ENCODE data around the gene SYCP3. TPM values are rescaled to one million over a fixed set of nuclear protein-coding genes. Genes with fewer than 3 reads are reported as not detected.

Gene SYCP3
- total RNA-seq, 1 experiment from 2014 or later, result 0.31 TPM

DNA sequence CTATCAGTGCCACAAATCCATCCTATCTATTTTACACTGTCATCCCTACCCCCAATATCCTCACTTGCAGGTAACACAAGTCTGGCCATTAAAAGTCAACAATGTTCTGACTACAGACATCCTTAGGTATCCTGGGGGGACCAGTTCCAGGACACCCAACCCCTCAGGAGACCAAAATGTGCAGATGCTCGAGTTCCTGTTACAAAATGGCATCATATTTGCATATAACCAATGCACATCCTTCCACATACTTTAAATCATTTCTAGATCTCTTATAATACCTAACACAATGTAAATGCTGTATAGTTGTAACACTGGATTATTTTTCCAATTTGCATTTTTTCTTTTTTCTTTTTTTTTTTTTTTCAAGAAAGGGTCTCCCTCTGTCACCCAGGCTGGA is 6.9 kb downstream of the SYCP3 start:
- no peak overlapping the region for H3K14ac ChIP-seq (ENCODE audit: insufficient read depth, low read length)
- no peak overlapping the region for H2BK15ac ChIP-seq (ENCODE audit: low read depth, low read length)
- H3K56ac ChIP-seq (ENCODE audit: insufficient read length, low read depth, low read length), result no peak overlapping the region
- Mint-ChIP-seq H3K9me3 (no peaks in the 10 kb centered on the region), H3K36me3 (ENCODE audit: insufficient read depth in 1 of 3, low read depth in 3 of 3) (no peaks in the 10 kb centered on the region), H3K27me3 (ENCODE audit: low read depth) (no peaks in the 10 kb centered on the region), H3K4me3 (no peak overlapping the region), H3K27ac (no peak overlapping the region), H3K4me1 (no peaks in the 10 kb centered on the region)
- H4K91ac ChIP-seq (ENCODE audit: insufficient read length, low read depth, low read length), result no peak overlapping the region
- H3K23me2 ChIP-seq (ENCODE audit: insufficient read length, low read depth, low read length, poor library complexity, severe bottlenecking), result no peaks in the 10 kb centered on the region
- no peak overlapping the region for H4K5ac ChIP-seq (ENCODE audit: insufficient read length, low read depth, low read length)
- no peak overlapping the region for H2BK120ac ChIP-seq (ENCODE audit: low read depth, low read length, poor library complexity, severe bottlenecking)
- no peaks in the 10 kb centered on the region for H4K20me1 ChIP-seq (ENCODE audit: control insufficient read depth, insufficient read depth, insufficient read length)
- no peaks in the 10 kb centered on the region for H3K27me3 ChIP-seq (ENCODE audit: insufficient read depth, low read length)
- WGBS (ENCODE audit: extremely low coverage, insufficient read length, low lambda C conversion rate), result no CpG with 5 or more reads among the region's 1 CpG
- TF ChIP-seq, protein P1, sequence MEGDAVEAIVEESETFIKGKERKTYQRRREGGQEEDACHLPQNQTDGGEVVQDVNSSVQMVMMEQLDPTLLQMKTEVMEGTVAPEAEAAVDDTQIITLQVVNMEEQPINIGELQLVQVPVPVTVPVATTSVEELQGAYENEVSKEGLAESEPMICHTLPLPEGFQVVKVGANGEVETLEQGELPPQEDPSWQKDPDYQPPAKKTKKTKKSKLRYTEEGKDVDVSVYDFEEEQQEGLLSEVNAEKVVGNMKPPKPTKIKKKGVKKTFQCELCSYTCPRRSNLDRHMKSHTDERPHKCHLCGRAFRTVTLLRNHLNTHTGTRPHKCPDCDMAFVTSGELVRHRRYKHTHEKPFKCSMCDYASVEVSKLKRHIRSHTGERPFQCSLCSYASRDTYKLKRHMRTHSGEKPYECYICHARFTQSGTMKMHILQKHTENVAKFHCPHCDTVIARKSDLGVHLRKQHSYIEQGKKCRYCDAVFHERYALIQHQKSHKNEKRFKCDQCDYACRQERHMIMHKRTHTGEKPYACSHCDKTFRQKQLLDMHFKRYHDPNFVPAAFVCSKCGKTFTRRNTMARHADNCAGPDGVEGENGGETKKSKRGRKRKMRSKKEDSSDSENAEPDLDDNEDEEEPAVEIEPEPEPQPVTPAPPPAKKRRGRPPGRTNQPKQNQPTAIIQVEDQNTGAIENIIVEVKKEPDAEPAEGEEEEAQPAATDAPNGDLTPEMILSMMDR (conservative IDR thresholded peaks at IDR 0.05), result no peak
- H3T11ph ChIP-seq (ENCODE audit: low read length), result no peak overlapping the region
- H2BK12ac ChIP-seq (ENCODE audit: insufficient read length, low read depth, low read length), result no peak overlapping the region
- H2BK5ac ChIP-seq (ENCODE audit: insufficient read length, low read length), result no peak overlapping the region
- no peaks in the 10 kb centered on the region for H3K4me1 ChIP-seq (ENCODE audit: insufficient read depth, low read length)
- H4K8ac ChIP-seq (replicated peaks; ENCODE audit: insufficient read length, low read depth, low read length), result no peak overlapping the region
- no peak overlapping the region for H3K27ac ChIP-seq (ENCODE audit: insufficient read length, low read depth, low read length)
- H3K18ac ChIP-seq (ENCODE audit: insufficient read length, low read depth, low read length), result no peak overlapping the region
- no peak for DNase-seq
- no peaks in the 10 kb centered on the region for H3K79me1 ChIP-seq (ENCODE audit: insufficient read depth, low read depth, low read length, poor library complexity, severe bottlenecking)
- H3K4me2 ChIP-seq (ENCODE audit: insufficient read depth, insufficient read length, low read length), result no peak overlapping the region
- H2AFZ ChIP-seq (ENCODE audit: low read length), result no peak overlapping the region
- no peak overlapping the region for H2AK5ac ChIP-seq (ENCODE audit: insufficient read length, low read length)
- no peak overlapping the region for H2BK20ac ChIP-seq (ENCODE audit: low read depth, low read length, poor library complexity, severe bottlenecking)
- H3K9ac ChIP-seq (ENCODE audit: extremely low read depth, insufficient read length, low read length), result no peak overlapping the region
- H3K4ac ChIP-seq (ENCODE audit: low read depth, low read length), result no peak overlapping the region
- H3K9me3 ChIP-seq (ENCODE audit: control insufficient read depth, low read depth, low read length), result no peaks in the 10 kb centered on the region
- no peak overlapping the region for H3K23ac ChIP-seq (ENCODE audit: insufficient read length, low read depth, low read length)
- no peaks in the 10 kb centered on the region for H3K79me2 ChIP-seq (ENCODE audit: insufficient read depth, low read length)
